WERI-Rb-1 (cell line): ENCODE measurements around the gene NPIPB6.

Experiments used
- DNase-seq: peaks from one replicate; pipeline ENCODE4 v3.0.0-alpha.2; 2020
- H3K27ac ChIP-seq: fragments of 250-450 bp; sonication (Bioruptor Pico); 2 replicates; pipeline ENCODE4 v1.5.1; 2020; ENCODE audit warnings: mild to moderate bottlenecking, moderate library complexity
- H3K27me3 ChIP-seq: fragments of 250-450 bp; sonication (Bioruptor Pico); 2 replicates; pipeline ENCODE4 v1.5.1; 2021; ENCODE audit warnings: mild to moderate bottlenecking, low read depth, moderate library complexity; ENCODE audit not compliant: insufficient read depth, severe bottlenecking
- H3K36me3 ChIP-seq: fragments of 250-450 bp; sonication (Bioruptor Pico); 2 replicates; pipeline ENCODE4 v1.5.1; 2020; ENCODE audit warnings: mild to moderate bottlenecking, moderate library complexity
- H3K4me3 ChIP-seq: 2 replicates; pipeline ENCODE4 v1.5.1; 2011; ENCODE audit warnings: low read depth, mild to moderate bottlenecking, control low read depth, low read length
- H3K9me3 ChIP-seq: fragments of 250-450 bp; sonication (Bioruptor Pico); 2 replicates; pipeline ENCODE4 v1.5.1; 2021; ENCODE audit warnings: mild to moderate bottlenecking, moderate library complexity; ENCODE audit not compliant: severe bottlenecking
- TF ChIP-seq, protein P1 (sequence below): IDR thresholded peaks from 2 replicates; pipeline ENCODE4 v1.5.1; 2011; ENCODE audit warnings: low read depth, mild to moderate bottlenecking, control low read depth, inconsistent platforms, low read length

The NPIPB6 gene

GRCh38 chr16:28304214-28304613 is 59.1 kb downstream of the NPIPB6 start:
- no peaks in the 10 kb centered on the region for H3K27me3 ChIP-seq
- no peak overlapping the region for H3K27ac ChIP-seq
- no peak overlapping the region for H3K4me3 ChIP-seq
- no peak for DNase-seq
- TF ChIP-seq, protein P1, sequence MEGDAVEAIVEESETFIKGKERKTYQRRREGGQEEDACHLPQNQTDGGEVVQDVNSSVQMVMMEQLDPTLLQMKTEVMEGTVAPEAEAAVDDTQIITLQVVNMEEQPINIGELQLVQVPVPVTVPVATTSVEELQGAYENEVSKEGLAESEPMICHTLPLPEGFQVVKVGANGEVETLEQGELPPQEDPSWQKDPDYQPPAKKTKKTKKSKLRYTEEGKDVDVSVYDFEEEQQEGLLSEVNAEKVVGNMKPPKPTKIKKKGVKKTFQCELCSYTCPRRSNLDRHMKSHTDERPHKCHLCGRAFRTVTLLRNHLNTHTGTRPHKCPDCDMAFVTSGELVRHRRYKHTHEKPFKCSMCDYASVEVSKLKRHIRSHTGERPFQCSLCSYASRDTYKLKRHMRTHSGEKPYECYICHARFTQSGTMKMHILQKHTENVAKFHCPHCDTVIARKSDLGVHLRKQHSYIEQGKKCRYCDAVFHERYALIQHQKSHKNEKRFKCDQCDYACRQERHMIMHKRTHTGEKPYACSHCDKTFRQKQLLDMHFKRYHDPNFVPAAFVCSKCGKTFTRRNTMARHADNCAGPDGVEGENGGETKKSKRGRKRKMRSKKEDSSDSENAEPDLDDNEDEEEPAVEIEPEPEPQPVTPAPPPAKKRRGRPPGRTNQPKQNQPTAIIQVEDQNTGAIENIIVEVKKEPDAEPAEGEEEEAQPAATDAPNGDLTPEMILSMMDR, result no peak
- H3K36me3 ChIP-seq, result peaks cover 17% of the 10 kb centered on the region
- no peaks in the 10 kb centered on the region for H3K9me3 ChIP-seq

DNA sequence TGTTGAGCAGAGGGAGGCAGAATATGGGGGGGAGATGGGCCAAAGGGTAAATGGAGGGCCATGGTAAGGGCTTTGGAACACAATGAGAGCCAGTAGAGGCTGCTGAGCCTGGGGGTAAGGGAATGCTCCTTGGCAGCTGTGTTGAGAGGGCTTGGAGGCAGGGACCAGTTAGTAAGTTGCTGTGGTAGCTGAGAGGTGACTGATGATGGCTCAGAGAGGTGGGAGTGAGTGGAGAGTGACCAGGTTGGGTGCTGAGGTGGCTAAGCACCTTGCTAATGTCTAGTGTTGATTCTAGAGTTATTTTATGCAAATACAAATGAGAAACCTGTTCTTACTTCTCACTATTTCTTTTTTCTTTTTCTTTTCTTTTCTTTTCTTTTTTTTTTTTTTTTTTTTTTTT is 60.2 kb downstream of the NPIPB6 start:
- TF ChIP-seq, protein P1, result no peak
- Histone ChIP-seq H3K36me3 (peaks cover 20% of the 10 kb centered on the region), H3K27ac (no peak overlapping the region), H3K4me3 (no peak overlapping the region), H3K27me3 (no peaks in the 10 kb centered on the region), H3K9me3 (no peaks in the 10 kb centered on the region)
- DNase-seq, result no peak

GRCh38 chr16:28301620-28302019 is 61.7 kb downstream of the NPIPB6 start:
- TF ChIP-seq, protein P1, result no peak

DNA sequence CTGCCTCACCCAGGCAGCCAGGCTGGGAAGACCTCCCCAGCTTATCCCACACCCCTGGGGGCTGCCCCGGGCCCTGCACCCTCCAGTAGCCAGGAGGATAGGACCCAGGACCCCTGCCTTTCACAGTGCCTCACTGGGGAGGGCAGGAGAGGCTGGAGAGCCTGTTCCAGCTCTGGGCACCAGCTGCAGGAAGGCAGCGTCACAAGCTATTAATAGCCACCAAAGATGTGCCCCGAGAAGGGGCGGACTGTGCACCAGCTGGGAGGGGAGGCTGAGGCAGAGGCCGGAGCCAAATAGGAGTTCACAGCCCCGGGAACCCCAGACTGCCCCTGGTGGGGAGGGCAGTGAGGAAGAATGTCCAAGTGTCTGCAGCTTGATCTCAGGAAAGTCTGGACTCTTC is 62.2 kb downstream of the NPIPB6 start:
- Histone ChIP-seq H3K27ac (no peak overlapping the region), H3K4me3 (no peak overlapping the region), H3K27me3 (no peaks in the 10 kb centered on the region), H3K36me3 (peaks cover 20% of the 10 kb centered on the region), H3K9me3 (no peaks in the 10 kb centered on the region)
- TF ChIP-seq, protein P1, result no peak
- no peak for DNase-seq

More at GRCh38 chr16:28301620-28302019, 61.7 kb downstream of the NPIPB6 start:
- H3K4me3 ChIP-seq, result no peak overlapping the region
- H3K27ac ChIP-seq, result no peak overlapping the region
- H3K9me3 ChIP-seq, result no peaks in the 10 kb centered on the region
- H3K27me3 ChIP-seq, result no peaks in the 10 kb centered on the region
- no peak for DNase-seq
- peaks cover 20% of the 10 kb centered on the region for H3K36me3 ChIP-seq

- no peaks in the 10 kb centered on the region for H3K27me3 ChIP-seq
- no peaks in the 10 kb centered on the region for H3K9me3 ChIP-seq
- H3K4me3 ChIP-seq, result no peak overlapping the region
- H3K27ac ChIP-seq, result no peak overlapping the region
- no peak for DNase-seq
- TF ChIP-seq, protein P1, result no peak
- H3K36me3 ChIP-seq, result peaks cover 22% of the 10 kb centered on the region
These were observed 63.0 kb downstream of the NPIPB6 start for GRCh38 chr16:28300327-28300726.

GRCh38 chr16:28298511-28298878 is 64.8 kb downstream of the NPIPB6 start:
- no peaks in the 10 kb centered on the region for H3K27me3 ChIP-seq
- TF ChIP-seq, protein P1, result 0 out of 2 replicates have a peak, but pooled peaks have one; percentile 2
- H3K27ac ChIP-seq, result peak overlapping the region; percentile 36; the same call in 1 of the 2 replicates
- H3K4me3 ChIP-seq, result no peak overlapping the region
- H3K36me3 ChIP-seq, result peaks cover 26% of the 10 kb centered on the region
- peak; percentile 76 for DNase-seq
- H3K9me3 ChIP-seq, result no peaks in the 10 kb centered on the region
